Stimulated activated naive CD8-positive, alpha-beta T cell treated with anti-CD3 and anti-CD28 coated beads, Interleukin-15, amount 100 ng/mL, for 72 hours (primary cell): Measurements from ENCODE around the gene YIPF7.

Experiments
- ATAC-seq: fragments of 150-1000 bp; cut with Tn5 transposase; 2 replicates; pipeline ENCODE4 v1.10.0; 2021; ENCODE audit warnings: mild to moderate bottlenecking, moderate library complexity
- DNase-seq, 2 donors: peaks; one replicate each; pipeline ENCODE4 v3.0.0; 2021 to 2022
- H3K27ac Mint-ChIP-seq, 2 donors: one replicate each; pipeline ENCODE4 v1.8.0; 2022; ENCODE audit warnings: mild to moderate bottlenecking in 2 of 2, mixed read lengths in 2 of 2, moderate library complexity in 2 of 2
- H3K27me3 Mint-ChIP-seq: one replicate; pipeline ENCODE4 v1.8.0; 2022; ENCODE audit warnings: mixed read lengths
- H3K4me1 Mint-ChIP-seq: one replicate; pipeline ENCODE4 v1.8.0; 2022; ENCODE audit warnings: mild to moderate bottlenecking, mixed read lengths
- H3K4me3 Mint-ChIP-seq, 2 donors: one replicate each; pipeline ENCODE4 v1.8.0; 2022; ENCODE audit warnings: mild to moderate bottlenecking in 2 of 2, mixed read lengths in 2 of 2, moderate library complexity in 1 of 2
- H3K9me3 Mint-ChIP-seq, 2 donors: one replicate each; pipeline ENCODE4 v1.8.0; 2022; ENCODE audit warnings: mixed read lengths in 2 of 2

The YIPF7 gene

DNA sequence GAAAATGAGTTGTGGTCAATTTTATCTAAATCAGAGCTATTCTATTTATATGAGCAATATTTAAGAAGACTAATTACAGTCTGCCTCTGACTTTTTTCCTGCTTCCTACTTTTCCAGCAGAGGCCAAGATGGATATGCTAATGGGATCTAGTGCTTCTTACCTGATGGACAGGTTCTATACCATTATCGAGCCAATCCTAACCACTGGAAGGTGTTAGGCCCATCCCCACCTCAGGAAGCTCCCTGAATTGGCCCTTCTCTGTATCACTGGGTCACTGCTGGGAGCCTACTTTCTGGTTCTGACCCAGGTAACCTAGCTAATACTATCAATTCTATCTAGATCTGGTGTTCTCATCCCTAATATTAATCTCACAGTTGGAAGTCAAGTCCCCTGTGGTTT is 577 bp upstream of the YIPF7 start:
- no peak overlapping the region for H3K27ac Mint-ChIP-seq
- ATAC-seq, result no peak
- no peak overlapping the region for H3K4me3 Mint-ChIP-seq
- DNase-seq, result no peak
- H3K4me1 Mint-ChIP-seq, result no peaks in the 10 kb centered on the region
- H3K27me3 Mint-ChIP-seq, result peaks cover 18% of the 10 kb centered on the region
- H3K9me3 Mint-ChIP-seq, result no peaks in the 10 kb centered on the region

DNA sequence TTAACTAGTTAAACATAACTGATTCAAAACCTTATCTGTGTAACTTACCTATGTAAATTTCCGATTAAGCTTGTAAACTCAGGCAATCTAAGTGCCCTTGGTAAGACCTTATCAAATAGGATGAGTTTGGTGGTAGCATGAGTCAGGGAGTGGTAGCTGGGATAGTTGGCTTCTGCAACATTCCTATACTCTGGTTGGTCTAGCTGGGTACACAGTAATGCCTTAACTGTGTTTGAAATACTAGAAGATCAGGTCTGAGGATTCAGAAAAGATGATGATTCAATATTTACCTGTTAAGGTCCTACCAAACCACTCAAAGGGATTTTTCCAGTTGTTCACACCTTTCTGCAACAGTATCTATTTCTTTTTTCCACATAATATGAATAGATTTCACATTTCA is 5.3 kb downstream of the YIPF7 start:
- Mint-ChIP-seq H3K27ac (no peak overlapping the region), H3K27me3 (peaks cover 8% of the 10 kb centered on the region), H3K4me1 (no peaks in the 10 kb centered on the region), H3K4me3 (no peak overlapping the region), H3K9me3 (peaks cover 9 to 10% of the 10 kb centered on the region in 2 donors)
- DNase-seq (no peak), ATAC-seq (no peak)

GRCh38 chr4:44638091-44638490 is 13.3 kb downstream of the YIPF7 start:
- ATAC-seq (no peak), DNase-seq (no peak)
- Mint-ChIP-seq H3K27ac (no peak overlapping the region), H3K4me1 (no peaks in the 10 kb centered on the region), H3K4me3 (no peak overlapping the region), H3K27me3 (peaks cover 6% of the 10 kb centered on the region), H3K9me3 (peaks cover 0 to 7% of the 10 kb centered on the region in 2 donors)

GRCh38 chr4:44632733-44633132 is 18.7 kb downstream of the YIPF7 start:
- DNase-seq (no peak), ATAC-seq (no peak)
- peaks cover 6% of the 10 kb centered on the region for H3K4me1 Mint-ChIP-seq
- no peaks in the 10 kb centered on the region for H3K27me3 Mint-ChIP-seq
- H3K9me3 Mint-ChIP-seq, result no peaks in the 10 kb centered on the region
- no peak overlapping the region for H3K4me3 Mint-ChIP-seq
- no peak overlapping the region for H3K27ac Mint-ChIP-seq

- no peaks in the 10 kb centered on the region for H3K27me3 Mint-ChIP-seq
- no peak for ATAC-seq
- H3K4me1 Mint-ChIP-seq, result peaks cover 6% of the 10 kb centered on the region
- no peak for DNase-seq
- no peaks in the 10 kb centered on the region for H3K9me3 Mint-ChIP-seq
- no peak overlapping the region for H3K27ac Mint-ChIP-seq
- no peak overlapping the region for H3K4me3 Mint-ChIP-seq
Observed at GRCh38 chr4:44632089-44632488, 19.3 kb downstream of the YIPF7 start.

DNA sequence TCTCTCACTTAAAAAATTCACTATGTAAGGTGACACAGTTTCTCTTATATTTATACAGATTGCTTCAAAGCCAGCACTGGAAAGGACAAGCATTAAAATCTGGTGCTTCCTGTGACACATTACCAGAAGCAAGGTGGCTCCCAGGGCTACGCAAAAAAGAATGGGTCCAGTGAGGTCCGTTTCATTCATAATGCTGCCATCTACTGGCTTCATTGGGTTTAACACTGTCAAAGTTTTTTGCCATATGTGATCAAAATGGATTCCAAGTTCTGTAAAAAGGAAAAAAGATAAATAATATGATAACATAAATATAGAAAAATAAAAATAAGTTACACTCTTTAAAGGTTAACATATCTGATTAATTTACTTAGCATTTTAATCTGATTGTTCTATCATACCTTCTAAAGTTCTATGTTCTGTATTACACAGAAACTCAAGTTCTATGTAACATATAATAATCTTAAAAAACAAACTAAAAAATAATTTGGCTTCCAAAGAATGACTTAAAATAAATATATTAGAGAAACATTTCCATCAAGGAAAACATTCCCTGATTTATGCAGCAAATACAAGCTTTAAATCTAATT is 22.1 kb downstream of the YIPF7 start:
- Mint-ChIP-seq H3K4me3 (no peak overlapping the region), H3K9me3 (no peaks in the 10 kb centered on the region), H3K27ac (no peak overlapping the region), H3K27me3 (no peaks in the 10 kb centered on the region), H3K4me1 (peaks cover 6% of the 10 kb centered on the region)
- ATAC-seq (peak; percentile 91), DNase-seq (peak; percentile 36)

DNA sequence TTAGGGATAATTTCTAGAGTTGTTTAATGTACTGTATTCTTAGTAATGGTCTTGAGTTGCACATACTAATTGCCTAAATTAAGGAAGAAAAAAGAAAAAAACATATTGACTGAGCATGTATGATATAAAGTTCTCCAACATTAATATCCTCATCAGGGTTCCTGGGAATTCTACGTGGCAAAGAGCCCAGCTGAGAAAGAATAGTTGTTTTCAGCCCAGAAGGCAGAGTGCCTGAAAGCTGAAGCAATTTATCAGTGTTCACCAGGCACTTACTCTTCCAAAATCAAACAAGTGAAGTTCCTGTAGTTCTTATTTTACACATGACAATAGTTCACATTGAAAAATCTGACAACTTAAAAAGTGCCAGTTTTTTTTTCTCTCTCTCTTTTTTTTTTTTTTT is 27.7 kb downstream of the YIPF7 start:
- DNase-seq (no peak), ATAC-seq (no peak)
- no peak overlapping the region for H3K27ac Mint-ChIP-seq
- no peaks in the 10 kb centered on the region for H3K27me3 Mint-ChIP-seq
- no peak overlapping the region for H3K4me3 Mint-ChIP-seq
- H3K4me1 Mint-ChIP-seq, result no peaks in the 10 kb centered on the region
- H3K9me3 Mint-ChIP-seq, result no peaks in the 10 kb centered on the region

- Mint-ChIP-seq H3K4me1 (no peaks in the 10 kb centered on the region), H3K27ac (no peak overlapping the region), H3K4me3 (no peak overlapping the region), H3K27me3 (peaks cover 9% of the 10 kb centered on the region), H3K9me3 (no peaks in the 10 kb centered on the region)
- ATAC-seq (no peak), DNase-seq (no peak)
Observed at GRCh38 chr4:44616621-44617020, 34.8 kb downstream of the YIPF7 start.

GRCh38 chr4:44583393-44583792 is 68.0 kb downstream of the YIPF7 start:
- H3K4me3 Mint-ChIP-seq, result no peak overlapping the region
- H3K4me1 Mint-ChIP-seq, result no peaks in the 10 kb centered on the region
- ATAC-seq (no peak), DNase-seq (no peak)
- peaks cover 5 to 8% of the 10 kb centered on the region in 2 donors for H3K9me3 Mint-ChIP-seq
- no peak overlapping the region for H3K27ac Mint-ChIP-seq
- no peaks in the 10 kb centered on the region for H3K27me3 Mint-ChIP-seq

- Mint-ChIP-seq H3K4me3 (no peak overlapping the region), H3K9me3 (peaks cover 5 to 8% of the 10 kb centered on the region in 2 donors), H3K27me3 (no peaks in the 10 kb centered on the region), H3K4me1 (no peaks in the 10 kb centered on the region), H3K27ac (no peak overlapping the region)
- DNase-seq (no peak), ATAC-seq (no peak)
Observed at GRCh38 chr4:44580231-44580630, 71.2 kb downstream of the YIPF7 start.

- no peak for ATAC-seq
- Mint-ChIP-seq H3K4me1 (no peaks in the 10 kb centered on the region), H3K27me3 (no peaks in the 10 kb centered on the region)
Observed at GRCh38 chr4:44578954-44579353, 72.5 kb downstream of the YIPF7 start.

More at GRCh38 chr4:44578954-44579353, 72.5 kb downstream of the YIPF7 start:
- Mint-ChIP-seq H3K27ac (no peak overlapping the region), H3K9me3 (peaks cover 5 to 7% of the 10 kb centered on the region in 2 donors), H3K4me3 (no peak overlapping the region)
- no peak for DNase-seq
